K562 (cell line): ENCODE data around the gene USP44. TPM values are rescaled to one million over a fixed set of nuclear protein-coding genes. Genes with fewer than 3 reads are reported as not detected.

ENCODE experiments used
- ARID1B ChIP-seq: fragments of 450-650 bp; IDR thresholded peaks from 2 replicates; pipeline ENCODE4 v1.6.1; 2016; ENCODE audit warnings: antibody characterized with exemption, mild to moderate bottlenecking, inconsistent platforms
- ATF4 ChIP-seq: fragments of 450-650 bp; formaldehyde crosslinking; IDR thresholded peaks from 2 replicates; pipeline ENCODE4 v1.4.0; 2022; ENCODE audit warnings: mild to moderate bottlenecking, moderate library complexity
- CEBPB ChIP-seq: fragments of 450-650 bp; IDR thresholded peaks from 2 replicates; pipeline ENCODE4 v1.6.1; 2016; ENCODE audit warnings: missing genetic modification characterization, missing compliant biosample characterization
- KLF13 ChIP-seq: fragments of 450-650 bp; IDR thresholded peaks from 2 replicates; pipeline ENCODE4 v1.6.1; 2016; ENCODE audit warnings: missing genetic modification characterization, low read depth, mild to moderate bottlenecking, missing compliant biosample characterization, moderate library complexity, borderline replicate concordance
- L3MBTL2 ChIP-seq: fragments of 450-650 bp; IDR thresholded peaks from 2 replicates; pipeline ENCODE4 v1.6.1; 2016; ENCODE audit warnings: mild to moderate bottlenecking, moderate library complexity
- LEF1 ChIP-seq: fragments of 450-650 bp; IDR thresholded peaks from 2 replicates; pipeline ENCODE4 v1.6.1; 2016; ENCODE audit warnings: mild to moderate bottlenecking
- POLR2AphosphoS2 ChIP-seq: IDR thresholded peaks from 2 replicates; pipeline ENCODE4 v1.6.1; 2012; ENCODE audit warnings: low read length, improper control_type of control experiment
- RBM34 ChIP-seq: fragments of 200-400 bp; formaldehyde crosslinking; IDR thresholded peaks from 2 replicates; pipeline ENCODE4 v1.6.1; 2018; ENCODE audit warnings: low read length, borderline replicate concordance; ENCODE audit not compliant: insufficient read depth
- TCFL5 ChIP-seq: fragments of 250-450 bp; sonication (Bioruptor Pico); conservative IDR thresholded peaks from 2 replicates; pipeline ENCODE4 v1.6.1; 2021; ENCODE audit warnings: mild to moderate bottlenecking, moderate library complexity, matching md5 sums
- ZEB2 ChIP-seq: fragments of 450-650 bp; IDR thresholded peaks from 2 replicates; pipeline ENCODE4 v1.6.1; 2016
- polyA plus RNA-seq, 8 experiments: library from polyadenylated mRNA; depleted of rRNA in 4 of 8; stranded (reverse) in 5 of 8; unstranded in 3 of 8; fragments of >200 nt; fragmentation: Nextera tagmentation in 2 of 8; fragmentation: Illumina TruSeq in 1 of 8; extraction: Ambion mirVana in 2 of 8; extraction: Trizol in 1 of 8; gene quantifications; 2 replicates each; pipeline versions ENCODE4 v1.2.1 to v1.2.3, GENCODE V29; 2011 to 2014; ENCODE audit warnings: inconsistent platforms in 1 of 8, missing spikeins in 1 of 8
- total RNA-seq, 7 experiments: library from RNA; depleted of rRNA in 6 of 7; stranded (reverse); fragments of >200 nt in 6 of 7; fragmentation: Illumina TruSeq in 2 of 7; extraction: Trizol in 2 of 7; gene quantifications; 2 replicates each; pipeline versions ENCODE4 v1.2.1 to v1.2.3, GENCODE V29; 2011 to 2021; ENCODE audit warnings: low replicate concordance in 1 of 7
- TF ChIP-seq, protein P1 (sequence below): fragments of 200-600 bp; sonication (generic); IDR thresholded peaks from one replicate; pipeline ENCODE4 v1.6.1; 2012; ENCODE audit warnings: mild to moderate bottlenecking, low read depth, low read length, inconsistent platforms
- TF ChIP-seq, protein P2 (sequence below), 2 experiments: fragments of 450-650 bp; IDR thresholded peaks; 2 replicates each; pipeline ENCODE4 v1.6.1; 2018; ENCODE audit warnings: mild to moderate bottlenecking in 2 of 2, low read depth in 1 of 2; ENCODE audit not compliant: partially characterized antibody in 2 of 2

USP44 gene
- total and polyA plus RNA-seq, 9 of the 15 experiments (the other 6 are each of a cell fraction or from before 2014, with no cell fraction given): 2.1 to 5.7 (median 2.8) TPM

- TF ChIP-seq, protein P1, sequence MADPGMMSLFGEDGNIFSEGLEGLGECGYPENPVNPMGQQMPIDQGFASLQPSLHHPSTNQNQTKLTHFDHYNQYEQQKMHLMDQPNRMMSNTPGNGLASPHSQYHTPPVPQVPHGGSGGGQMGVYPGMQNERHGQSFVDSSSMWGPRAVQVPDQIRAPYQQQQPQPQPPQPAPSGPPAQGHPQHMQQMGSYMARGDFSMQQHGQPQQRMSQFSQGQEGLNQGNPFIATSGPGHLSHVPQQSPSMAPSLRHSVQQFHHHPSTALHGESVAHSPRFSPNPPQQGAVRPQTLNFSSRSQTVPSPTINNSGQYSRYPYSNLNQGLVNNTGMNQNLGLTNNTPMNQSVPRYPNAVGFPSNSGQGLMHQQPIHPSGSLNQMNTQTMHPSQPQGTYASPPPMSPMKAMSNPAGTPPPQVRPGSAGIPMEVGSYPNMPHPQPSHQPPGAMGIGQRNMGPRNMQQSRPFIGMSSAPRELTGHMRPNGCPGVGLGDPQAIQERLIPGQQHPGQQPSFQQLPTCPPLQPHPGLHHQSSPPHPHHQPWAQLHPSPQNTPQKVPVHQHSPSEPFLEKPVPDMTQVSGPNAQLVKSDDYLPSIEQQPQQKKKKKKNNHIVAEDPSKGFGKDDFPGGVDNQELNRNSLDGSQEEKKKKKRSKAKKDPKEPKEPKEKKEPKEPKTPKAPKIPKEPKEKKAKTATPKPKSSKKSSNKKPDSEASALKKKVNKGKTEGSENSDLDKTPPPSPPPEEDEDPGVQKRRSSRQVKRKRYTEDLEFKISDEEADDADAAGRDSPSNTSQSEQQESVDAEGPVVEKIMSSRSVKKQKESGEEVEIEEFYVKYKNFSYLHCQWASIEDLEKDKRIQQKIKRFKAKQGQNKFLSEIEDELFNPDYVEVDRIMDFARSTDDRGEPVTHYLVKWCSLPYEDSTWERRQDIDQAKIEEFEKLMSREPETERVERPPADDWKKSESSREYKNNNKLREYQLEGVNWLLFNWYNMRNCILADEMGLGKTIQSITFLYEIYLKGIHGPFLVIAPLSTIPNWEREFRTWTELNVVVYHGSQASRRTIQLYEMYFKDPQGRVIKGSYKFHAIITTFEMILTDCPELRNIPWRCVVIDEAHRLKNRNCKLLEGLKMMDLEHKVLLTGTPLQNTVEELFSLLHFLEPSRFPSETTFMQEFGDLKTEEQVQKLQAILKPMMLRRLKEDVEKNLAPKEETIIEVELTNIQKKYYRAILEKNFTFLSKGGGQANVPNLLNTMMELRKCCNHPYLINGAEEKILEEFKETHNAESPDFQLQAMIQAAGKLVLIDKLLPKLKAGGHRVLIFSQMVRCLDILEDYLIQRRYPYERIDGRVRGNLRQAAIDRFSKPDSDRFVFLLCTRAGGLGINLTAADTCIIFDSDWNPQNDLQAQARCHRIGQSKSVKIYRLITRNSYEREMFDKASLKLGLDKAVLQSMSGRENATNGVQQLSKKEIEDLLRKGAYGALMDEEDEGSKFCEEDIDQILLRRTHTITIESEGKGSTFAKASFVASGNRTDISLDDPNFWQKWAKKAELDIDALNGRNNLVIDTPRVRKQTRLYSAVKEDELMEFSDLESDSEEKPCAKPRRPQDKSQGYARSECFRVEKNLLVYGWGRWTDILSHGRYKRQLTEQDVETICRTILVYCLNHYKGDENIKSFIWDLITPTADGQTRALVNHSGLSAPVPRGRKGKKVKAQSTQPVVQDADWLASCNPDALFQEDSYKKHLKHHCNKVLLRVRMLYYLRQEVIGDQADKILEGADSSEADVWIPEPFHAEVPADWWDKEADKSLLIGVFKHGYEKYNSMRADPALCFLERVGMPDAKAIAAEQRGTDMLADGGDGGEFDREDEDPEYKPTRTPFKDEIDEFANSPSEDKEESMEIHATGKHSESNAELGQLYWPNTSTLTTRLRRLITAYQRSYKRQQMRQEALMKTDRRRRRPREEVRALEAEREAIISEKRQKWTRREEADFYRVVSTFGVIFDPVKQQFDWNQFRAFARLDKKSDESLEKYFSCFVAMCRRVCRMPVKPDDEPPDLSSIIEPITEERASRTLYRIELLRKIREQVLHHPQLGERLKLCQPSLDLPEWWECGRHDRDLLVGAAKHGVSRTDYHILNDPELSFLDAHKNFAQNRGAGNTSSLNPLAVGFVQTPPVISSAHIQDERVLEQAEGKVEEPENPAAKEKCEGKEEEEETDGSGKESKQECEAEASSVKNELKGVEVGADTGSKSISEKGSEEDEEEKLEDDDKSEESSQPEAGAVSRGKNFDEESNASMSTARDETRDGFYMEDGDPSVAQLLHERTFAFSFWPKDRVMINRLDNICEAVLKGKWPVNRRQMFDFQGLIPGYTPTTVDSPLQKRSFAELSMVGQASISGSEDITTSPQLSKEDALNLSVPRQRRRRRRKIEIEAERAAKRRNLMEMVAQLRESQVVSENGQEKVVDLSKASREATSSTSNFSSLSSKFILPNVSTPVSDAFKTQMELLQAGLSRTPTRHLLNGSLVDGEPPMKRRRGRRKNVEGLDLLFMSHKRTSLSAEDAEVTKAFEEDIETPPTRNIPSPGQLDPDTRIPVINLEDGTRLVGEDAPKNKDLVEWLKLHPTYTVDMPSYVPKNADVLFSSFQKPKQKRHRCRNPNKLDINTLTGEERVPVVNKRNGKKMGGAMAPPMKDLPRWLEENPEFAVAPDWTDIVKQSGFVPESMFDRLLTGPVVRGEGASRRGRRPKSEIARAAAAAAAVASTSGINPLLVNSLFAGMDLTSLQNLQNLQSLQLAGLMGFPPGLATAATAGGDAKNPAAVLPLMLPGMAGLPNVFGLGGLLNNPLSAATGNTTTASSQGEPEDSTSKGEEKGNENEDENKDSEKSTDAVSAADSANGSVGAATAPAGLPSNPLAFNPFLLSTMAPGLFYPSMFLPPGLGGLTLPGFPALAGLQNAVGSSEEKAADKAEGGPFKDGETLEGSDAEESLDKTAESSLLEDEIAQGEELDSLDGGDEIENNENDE: no peak
- TF ChIP-seq RBM34 (no peak), ARID1B (peak; percentile 69), L3MBTL2 (peak; percentile 39), ZEB2 (peak; percentile 21; the same call in 1 of the 2 replicates), TCFL5 (CRISPR knock-in tag) (no peak), KLF13 (tag) (no peak), POLR2AphosphoS2 (no peak), ATF4 (CRISPR knock-in tag) (peak; percentile 92), LEF1 (peak; percentile 66; the same call in 1 of the 2 replicates), CEBPB (tag) (peak; percentile 57)
- TF ChIP-seq, protein P2, sequence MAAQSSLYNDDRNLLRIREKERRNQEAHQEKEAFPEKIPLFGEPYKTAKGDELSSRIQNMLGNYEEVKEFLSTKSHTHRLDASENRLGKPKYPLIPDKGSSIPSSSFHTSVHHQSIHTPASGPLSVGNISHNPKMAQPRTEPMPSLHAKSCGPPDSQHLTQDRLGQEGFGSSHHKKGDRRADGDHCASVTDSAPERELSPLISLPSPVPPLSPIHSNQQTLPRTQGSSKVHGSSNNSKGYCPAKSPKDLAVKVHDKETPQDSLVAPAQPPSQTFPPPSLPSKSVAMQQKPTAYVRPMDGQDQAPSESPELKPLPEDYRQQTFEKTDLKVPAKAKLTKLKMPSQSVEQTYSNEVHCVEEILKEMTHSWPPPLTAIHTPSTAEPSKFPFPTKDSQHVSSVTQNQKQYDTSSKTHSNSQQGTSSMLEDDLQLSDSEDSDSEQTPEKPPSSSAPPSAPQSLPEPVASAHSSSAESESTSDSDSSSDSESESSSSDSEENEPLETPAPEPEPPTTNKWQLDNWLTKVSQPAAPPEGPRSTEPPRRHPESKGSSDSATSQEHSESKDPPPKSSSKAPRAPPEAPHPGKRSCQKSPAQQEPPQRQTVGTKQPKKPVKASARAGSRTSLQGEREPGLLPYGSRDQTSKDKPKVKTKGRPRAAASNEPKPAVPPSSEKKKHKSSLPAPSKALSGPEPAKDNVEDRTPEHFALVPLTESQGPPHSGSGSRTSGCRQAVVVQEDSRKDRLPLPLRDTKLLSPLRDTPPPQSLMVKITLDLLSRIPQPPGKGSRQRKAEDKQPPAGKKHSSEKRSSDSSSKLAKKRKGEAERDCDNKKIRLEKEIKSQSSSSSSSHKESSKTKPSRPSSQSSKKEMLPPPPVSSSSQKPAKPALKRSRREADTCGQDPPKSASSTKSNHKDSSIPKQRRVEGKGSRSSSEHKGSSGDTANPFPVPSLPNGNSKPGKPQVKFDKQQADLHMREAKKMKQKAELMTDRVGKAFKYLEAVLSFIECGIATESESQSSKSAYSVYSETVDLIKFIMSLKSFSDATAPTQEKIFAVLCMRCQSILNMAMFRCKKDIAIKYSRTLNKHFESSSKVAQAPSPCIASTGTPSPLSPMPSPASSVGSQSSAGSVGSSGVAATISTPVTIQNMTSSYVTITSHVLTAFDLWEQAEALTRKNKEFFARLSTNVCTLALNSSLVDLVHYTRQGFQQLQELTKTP (IDR thresholded peaks at IDR 0.05; ENCODE audit: low read depth in 1 of 2, partially characterized antibody in 2 of 2): peak in 1 of 2 experiments; percentile 67
These were observed 3.3 kb upstream of the USP44 start (continued) for GRCh38 chr12:95554532-95555071.
